ENCODE data around the gene PKP2. TPM values are rescaled to one million over a fixed set of nuclear protein-coding genes. Genes with fewer than 3 reads are reported as not detected.

Gene PKP2
- total and polyA plus RNA-seq, 9 of the 15 experiments (the other 6 are each of a cell fraction or from before 2014, with no cell fraction given), result 1.6 to 4.2 (median 2.8) TPM

GRCh38 chr12:32917094-32917611 lies 20.6 kb upstream of the PKP2 start:
- no peaks in the 10 kb centered on the region for H3K4me1 ChIP-seq (replicated peaks in 1 of 2; ENCODE audit: control insufficient read depth in 2 of 2, insufficient read depth in 2 of 2, low read length in 2 of 2)
- no peak for DNase-seq (ENCODE audit: extremely low read depth in 1 of 4, low spot score in 3 of 4)
- H3K9me1 ChIP-seq (ENCODE audit: control insufficient read depth, insufficient read depth, low read length), result no peaks in the 10 kb centered on the region
- CTCF ChIA-PET (ENCODE audit: low intra/inter-chr PET ratio), result no interaction called here
- no peaks in the 10 kb centered on the region for H3K9me3 ChIP-seq (replicated peaks; ENCODE audit: control insufficient read depth, insufficient read depth, low read depth, low read length)
- no peak overlapping the region for H3K27ac ChIP-seq (ENCODE audit: extremely low read depth, low read depth, low read length)
- BruUV-seq (replicated peaks), result no TSS peak
- peak; percentile 11 for FAIRE-seq
- in situ Hi-C loops (cut with MboI) (no loop called here), intact Hi-C loops (cut with micrococcal nuclease) (no loop called here)
- no peak overlapping the region for H3K4me3 ChIP-seq
- ATAC-seq, result no peak
- H3K79me2 ChIP-seq (ENCODE audit: control insufficient read depth, insufficient read depth, low read length), result no peaks in the 10 kb centered on the region
- no peaks in the 10 kb centered on the region for H3K36me3 ChIP-seq (ENCODE audit: control insufficient read depth, insufficient read depth, low read length)
- POLR2A ChIA-PET, result no interaction called here
- H3K4me2 ChIP-seq (ENCODE audit: insufficient read depth, low read length), result no peak overlapping the region
- H2AFZ ChIP-seq (ENCODE audit: low read depth, low read length), result no peak overlapping the region
- TF ChIP-seq HDAC6 (IDR thresholded peaks at IDR 0.05; ENCODE audit: low read depth, low read length), result no peak
- TF ChIP-seq CEBPB (tag; IDR thresholded peaks at IDR 0.05), result 0 out of 2 replicates have a peak, but pooled peaks have one; percentile 8
- no peak overlapping the region for H3K9ac ChIP-seq (ENCODE audit: insufficient read depth in 1 of 2, low read depth in 2 of 2, low read length in 2 of 2)
- H3K27me3 ChIP-seq (ENCODE audit: control insufficient read depth in 2 of 2, insufficient read depth in 2 of 2, low read length in 2 of 2), result no peaks in the 10 kb centered on the region; a peak in 1 of 5 replicates
- H4K20me1 ChIP-seq (replicated peaks; ENCODE audit: control insufficient read depth, insufficient read depth, low read length), result no peaks in the 10 kb centered on the region

GRCh38 chr12:32907898-32908476 lies 11.4 kb upstream of the PKP2 start:
- H3K79me2 ChIP-seq (ENCODE audit: control insufficient read depth, insufficient read depth, low read length), result no peaks in the 10 kb centered on the region
- no peaks in the 10 kb centered on the region for H3K9me3 ChIP-seq (replicated peaks; ENCODE audit: control insufficient read depth, insufficient read depth, low read depth, low read length)
- BruUV-seq (replicated peaks), result no TSS peak
- H3K4me1 ChIP-seq (replicated peaks in 1 of 2; ENCODE audit: control insufficient read depth in 2 of 2, insufficient read depth in 2 of 2, low read length in 2 of 2), result no peaks in the 10 kb centered on the region; a peak in 1 of 5 replicates
- no peak overlapping the region for H3K4me3 ChIP-seq
- no peaks in the 10 kb centered on the region; a peak in 1 of 5 replicates for H3K27me3 ChIP-seq (ENCODE audit: control insufficient read depth in 2 of 2, insufficient read depth in 2 of 2, low read length in 2 of 2)
- DNase-seq (ENCODE audit: extremely low read depth in 1 of 4, low spot score in 3 of 4), result no peak
- FAIRE-seq, result no peak
- H3K27ac ChIP-seq (ENCODE audit: extremely low read depth, low read depth, low read length), result no peak overlapping the region
- H3K36me3 ChIP-seq (ENCODE audit: control insufficient read depth, insufficient read depth, low read length), result no peaks in the 10 kb centered on the region
- H2AFZ ChIP-seq (ENCODE audit: low read depth, low read length), result no peak overlapping the region
- H3K9me1 ChIP-seq (ENCODE audit: control insufficient read depth, insufficient read depth, low read length), result no peaks in the 10 kb centered on the region
- in situ Hi-C loops (cut with MboI), result no loop called here
- intact Hi-C loops (cut with micrococcal nuclease), result no loop called here
- H4K20me1 ChIP-seq (replicated peaks; ENCODE audit: control insufficient read depth, insufficient read depth, low read length), result no peaks in the 10 kb centered on the region
- no peak for ATAC-seq
- POLR2A ChIA-PET, result no interaction called here
- CTCF ChIA-PET (ENCODE audit: low intra/inter-chr PET ratio), result no interaction called here
- H3K9ac ChIP-seq (ENCODE audit: insufficient read depth in 1 of 2, low read depth in 2 of 2, low read length in 2 of 2), result no peak overlapping the region
- 13% methylated on average over 10 of the region's 10 CpGs for WGBS (ENCODE audit: insufficient coverage, low coverage, missing lambda C conversion rate)
- H3K4me2 ChIP-seq (ENCODE audit: insufficient read depth, low read length), result no peak overlapping the region
- TF ChIP-seq CCNT2 (IDR thresholded peaks at IDR 0.05; ENCODE audit: borderline replicate concordance, extremely low read depth, insufficient read length, low read depth, low read length) (no peak), NCOA6 (IDR thresholded peaks at IDR 0.05) (no peak), ZNF785 (CRISPR knock-in tag; IDR thresholded peaks at IDR 0.05) (no peak), ZBTB11 (CRISPR knock-in tag; IDR thresholded peaks at IDR 0.05) (no peak), HIVEP1 (CRISPR knock-in tag; IDR thresholded peaks at IDR 0.05) (no peak), ZNF699 (CRISPR knock-in tag; IDR thresholded peaks at IDR 0.05; ENCODE audit: insufficient replicate concordance) (no peak), PREB (CRISPR knock-in tag; IDR thresholded peaks at IDR 0.05) (no peak)
